ENCODE measurements around the gene INMT.

The INMT gene

DNA sequence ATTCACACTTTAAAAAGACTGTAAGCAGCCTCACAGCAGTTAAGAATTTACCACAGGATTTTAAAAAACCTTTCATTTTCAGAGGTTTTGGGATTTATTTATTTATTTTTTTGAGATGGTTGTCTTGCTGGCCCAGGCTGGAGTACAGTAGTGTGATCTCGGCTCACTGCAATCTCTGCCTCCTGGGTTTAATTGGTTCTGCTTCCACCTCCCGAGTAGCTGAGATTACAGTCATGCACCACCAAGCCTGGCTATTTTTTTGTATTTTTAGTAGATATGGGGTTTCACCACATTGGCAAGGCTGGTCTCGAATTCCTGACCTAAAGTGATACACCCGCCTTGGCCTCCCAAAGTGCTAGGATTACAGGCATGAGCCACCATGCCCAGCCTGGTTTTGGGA is 38.4 kb downstream of the INMT start:
- no peak for DNase-seq

DNA sequence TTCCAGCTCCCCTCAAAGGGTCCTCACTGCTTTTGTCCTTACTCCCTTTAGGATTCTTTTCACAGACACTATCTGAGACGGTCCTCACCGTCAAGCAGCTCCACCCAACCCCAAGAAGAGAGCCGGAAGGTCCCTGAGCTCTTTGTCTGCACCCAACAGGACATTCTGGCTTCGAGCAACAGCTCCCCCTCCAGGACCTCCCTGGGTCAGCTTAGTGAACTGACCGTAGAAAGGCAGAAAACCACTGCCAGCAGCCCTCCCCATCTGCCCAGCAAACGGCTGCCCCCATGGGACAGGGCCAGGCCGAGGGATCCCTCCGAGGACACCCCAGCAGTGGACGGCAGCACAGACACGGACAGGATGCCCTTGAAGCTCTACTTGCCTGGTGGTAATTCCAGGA is 39.2 kb downstream of the INMT start:
- no peak for DNase-seq

DNA sequence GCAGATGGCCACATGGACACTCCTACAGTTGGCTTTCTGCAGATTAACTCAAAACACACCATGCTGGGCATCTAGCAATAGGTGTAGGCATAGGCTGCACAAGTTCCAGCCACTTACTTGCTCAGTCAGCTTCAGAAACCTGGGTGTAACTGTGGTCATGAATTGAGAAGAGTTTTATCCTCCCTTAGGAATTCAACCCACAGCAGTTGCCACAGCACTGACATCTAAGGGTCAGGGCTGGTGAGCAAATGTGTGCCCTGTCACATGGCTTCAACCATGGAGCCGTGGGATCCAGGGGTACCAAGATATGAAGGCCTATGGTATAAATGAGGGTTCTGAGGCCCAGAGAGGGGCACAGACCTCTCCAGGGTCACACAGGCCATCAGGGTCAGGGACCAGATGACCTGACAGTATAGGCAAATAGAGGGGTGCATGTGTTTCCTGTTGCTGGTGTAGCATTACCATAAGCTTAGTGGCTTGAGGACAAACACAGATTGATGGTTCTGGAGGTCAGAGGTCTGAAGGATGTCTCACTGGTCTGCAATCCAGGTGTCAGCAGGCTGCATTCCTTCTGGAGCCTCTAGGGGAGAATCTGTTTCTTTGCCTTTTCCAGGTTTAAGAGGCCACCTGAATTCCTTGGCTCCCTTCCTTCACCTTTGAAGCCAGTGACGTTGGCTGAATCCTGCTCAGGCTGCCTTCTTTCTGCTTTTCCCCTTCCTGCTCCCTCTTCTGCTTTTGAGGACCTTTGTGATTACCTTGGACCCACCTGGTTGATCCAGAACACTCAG is 43.4 kb downstream of the INMT start:
- DNase-seq: no peak

DNA sequence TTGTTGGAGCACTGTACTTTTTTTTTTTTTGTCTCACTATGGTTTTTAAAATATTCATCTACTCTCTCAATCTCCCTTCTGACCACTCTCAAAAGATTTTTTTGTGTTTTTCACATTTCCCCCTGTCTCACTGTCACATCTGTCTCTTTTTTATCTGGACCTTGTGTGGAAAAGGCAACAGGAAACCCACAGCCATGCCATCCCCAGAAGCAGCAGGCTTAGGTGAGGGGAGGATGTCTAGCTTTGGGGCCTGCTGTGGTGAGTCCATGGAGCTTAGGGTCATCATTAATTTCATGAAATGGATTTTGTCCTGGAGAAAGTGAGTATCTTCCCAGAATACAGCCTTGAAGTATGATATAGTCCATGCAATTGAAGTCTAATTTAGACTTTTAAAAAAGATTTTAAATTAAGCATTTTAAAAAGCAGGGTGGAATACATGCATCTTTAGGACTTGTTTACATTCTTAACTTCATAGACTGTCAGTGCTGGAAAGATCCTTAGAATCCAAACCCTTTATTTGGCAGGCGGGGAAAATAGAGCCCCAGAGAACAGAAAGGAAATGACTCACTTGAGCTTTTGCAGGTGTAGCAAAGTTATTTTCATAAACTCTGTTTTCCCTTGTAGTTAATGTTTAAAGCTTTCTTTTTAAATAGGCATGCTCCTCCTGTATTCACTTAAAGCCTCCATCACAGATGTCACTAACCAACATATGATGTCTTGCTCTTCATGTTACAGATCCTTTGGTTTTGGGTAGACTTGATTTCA is 44.4 kb downstream of the INMT start:
- DNase-seq: no peak

DNA sequence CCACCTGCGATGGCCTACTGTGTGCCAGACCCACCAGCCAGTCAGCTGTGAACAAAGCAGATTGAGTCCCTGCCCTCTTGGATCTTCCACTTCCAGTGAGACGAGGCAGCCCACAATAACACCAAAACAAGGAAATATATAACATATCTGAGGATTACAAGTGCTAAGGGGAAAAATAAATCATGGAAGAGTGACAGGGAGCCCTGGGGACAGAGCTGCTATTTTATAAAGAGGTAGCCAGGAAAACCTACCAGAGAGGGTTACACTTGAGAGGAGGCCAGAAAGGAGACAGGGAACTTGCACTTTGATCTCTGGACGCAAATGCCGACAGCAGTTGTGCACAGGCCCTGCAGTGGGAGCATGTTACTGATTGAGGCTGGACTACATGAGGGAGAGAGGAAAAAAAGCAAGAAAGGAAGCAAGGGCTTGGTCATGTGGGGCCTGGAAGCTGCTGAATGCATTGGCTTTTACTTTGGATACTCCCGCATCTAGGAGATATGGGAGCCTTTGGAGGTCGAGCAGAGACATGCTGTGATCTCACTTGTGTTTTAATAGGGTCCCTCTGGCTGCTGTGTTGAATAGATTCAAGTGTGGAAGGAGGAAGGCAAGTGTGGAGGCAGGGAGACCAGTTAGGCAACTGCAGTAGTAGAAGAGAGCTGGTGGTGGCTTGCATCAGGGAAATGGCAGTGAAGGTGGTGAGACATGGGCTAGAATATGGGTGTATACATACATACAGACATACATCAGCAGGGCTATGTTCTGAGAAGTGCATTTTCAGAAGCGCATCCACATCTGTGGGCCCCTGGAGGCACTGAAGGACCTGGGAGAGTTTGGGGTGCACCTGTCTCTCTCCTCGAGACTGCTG is 45.5 kb downstream of the INMT start:
- no peak for DNase-seq

DNA sequence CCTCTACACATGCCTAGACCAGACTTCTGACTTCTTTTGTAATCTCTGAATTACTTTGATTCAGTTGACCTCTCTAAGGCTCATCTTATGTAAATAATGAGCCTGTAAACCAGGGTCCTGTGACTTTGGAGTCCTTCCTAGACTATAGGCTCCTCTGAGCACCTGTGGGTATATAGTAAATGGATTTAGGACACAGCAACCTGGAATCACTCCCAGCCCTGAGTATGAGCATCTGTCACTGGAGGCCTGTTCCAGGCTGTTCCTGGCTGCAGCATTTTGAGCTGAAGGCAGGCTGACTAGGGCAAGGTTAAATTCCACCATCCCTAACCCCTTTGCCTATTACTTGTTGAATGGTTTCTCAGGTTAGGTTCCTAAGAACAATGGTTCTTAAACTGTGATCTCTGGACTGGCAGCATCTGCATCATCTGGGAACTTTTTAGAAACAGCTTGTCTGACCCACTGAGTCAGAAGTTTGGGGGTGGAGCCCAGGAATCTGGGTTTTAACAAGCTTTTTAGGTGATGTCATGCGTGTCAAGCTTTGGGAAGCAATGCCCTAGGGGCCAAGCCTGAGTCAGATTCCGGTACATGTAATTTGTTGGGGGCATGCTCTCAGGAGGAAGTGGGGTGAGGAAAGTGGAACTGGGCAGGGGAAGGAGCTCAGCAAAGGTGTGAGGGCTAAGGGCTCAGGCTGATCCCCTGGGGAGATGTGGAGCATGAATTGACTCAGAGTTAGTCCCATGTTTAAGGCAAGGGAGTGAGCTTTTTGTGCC is 47.5 kb downstream of the INMT start:
- no peak for DNase-seq

DNA sequence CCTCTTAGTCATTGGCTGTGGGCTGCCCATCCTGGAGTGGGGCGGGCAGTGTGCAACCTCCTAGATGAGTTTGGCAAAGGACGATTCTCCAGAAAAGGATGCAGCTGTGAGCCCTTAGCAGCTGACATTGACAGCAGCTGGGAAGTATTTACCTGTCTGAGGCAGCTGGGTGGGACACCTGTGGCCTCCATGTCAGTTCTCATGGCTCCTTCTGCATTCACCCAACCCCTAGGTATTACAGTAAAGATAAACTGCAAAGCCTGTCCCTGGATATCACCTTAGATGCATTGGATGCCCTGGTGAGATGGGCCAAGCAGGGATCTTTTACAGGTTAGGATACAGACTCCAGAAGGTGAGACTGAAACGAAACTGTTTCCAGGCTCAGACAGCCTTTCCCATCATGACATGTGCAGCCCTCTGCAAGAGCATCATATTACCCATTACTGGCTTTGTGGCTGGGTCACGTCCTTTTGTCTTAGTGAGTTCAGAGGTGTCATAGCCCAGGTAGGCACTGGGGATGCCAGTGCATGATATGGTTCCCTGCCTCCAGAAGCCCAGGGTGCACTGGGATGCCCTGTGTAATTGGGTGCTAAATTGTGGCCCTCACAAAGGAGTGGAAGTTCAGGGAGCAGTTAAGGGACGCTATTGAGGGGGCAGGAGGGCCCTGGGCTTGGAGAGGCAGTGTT is 48.2 kb downstream of the INMT start:
- DNase-seq: no peak

DNA sequence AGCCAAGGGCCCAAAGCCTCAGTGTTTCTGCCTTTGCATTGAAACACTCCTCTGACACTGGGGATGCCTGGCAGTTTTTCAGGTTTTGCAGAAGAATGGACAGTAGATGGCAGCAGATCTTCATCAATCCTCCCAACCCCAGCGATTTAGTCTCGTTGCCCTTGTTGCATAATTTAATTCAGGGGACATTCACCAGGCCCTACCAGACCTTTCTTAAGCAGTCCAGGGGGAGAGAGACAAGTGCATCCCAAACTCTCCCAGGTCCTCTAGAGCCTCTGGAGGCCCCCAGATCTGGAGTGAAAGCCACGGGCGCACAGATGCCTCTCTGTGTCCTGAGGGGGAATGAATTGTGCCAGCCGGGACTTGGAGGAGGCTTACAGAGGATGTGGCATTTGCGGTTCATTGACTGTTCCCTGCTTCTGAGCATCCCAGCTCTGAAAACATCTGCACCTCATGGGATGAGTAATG is 48.9 kb downstream of the INMT start:
- peak; percentile 34 for DNase-seq

DNA sequence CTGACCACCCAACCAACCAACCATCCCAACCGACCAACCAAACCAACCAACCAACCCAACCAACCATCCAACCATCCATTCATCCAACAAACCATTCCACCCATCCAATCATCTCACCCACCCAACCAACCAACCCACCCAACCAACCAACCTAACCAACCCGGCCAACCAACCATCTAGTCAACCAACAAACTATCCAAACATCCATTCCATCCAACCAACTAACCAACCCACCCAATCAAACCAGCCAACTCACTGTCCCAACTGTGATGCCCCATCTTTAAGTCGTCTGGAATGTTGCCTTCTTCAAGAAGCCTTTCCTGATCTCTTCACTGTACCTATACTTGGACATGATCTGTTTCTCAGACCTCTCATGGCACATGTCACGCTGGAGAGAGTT is 50.9 kb downstream of the INMT start:
- DNase-seq: no peak

DNA sequence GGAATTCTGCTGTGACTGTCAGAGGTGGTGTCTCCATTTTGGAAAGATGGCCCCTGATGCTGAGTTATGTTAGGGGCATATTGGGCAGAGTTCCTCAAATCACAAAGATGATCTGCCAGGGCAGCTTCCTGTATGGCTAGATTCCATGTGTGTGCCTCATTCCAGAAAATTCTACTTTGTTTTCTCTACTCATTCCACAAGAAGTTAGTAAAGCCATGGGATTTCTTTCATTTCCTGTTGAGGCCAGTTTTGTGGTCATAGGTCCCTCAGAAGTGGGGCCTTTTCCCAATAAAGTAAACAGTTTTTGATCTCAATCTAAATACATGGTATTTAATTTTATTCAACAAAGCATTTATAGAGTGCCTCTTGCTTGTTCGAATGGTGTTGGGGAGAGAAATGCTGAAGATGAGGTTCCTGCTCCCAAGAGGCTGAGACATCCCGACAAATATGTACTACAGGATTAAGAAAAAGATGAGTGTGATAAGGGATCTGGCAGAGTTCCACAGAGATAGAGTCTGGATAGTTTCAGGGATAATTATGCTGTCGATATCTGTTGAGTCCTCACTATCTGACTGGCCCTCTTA is 52.2 kb downstream of the INMT start:
- DNase-seq: no peak

DNA sequence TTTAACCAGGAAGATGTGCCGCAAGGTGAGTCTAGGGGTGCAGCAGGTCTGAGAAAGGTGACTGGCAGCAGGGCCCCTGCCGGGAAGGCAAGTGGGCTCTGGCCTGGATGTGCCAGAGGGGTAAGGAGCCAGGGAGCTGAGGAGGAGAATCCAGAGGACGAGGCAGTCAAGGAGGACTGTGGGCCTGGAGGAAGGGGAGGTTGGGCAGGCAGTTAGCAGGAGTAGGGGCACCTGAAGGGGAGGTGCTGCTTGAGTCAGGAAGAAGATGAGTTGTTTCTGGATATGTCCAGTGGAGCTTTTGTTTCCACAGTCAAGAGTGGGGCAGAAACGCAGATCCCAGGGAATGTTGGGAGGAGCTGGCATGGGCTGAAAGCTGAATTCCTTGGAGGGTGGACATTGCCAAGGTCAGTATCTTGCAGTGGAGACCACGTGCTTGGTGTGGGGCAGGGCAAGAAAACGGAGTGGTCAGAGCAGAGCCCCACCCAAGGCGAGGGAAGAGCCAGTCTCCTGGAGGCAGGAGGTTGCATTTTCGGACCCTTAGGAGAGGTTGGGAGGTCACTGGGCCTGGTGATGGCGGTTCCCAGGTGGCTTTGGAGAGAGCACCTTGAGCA is 53.3 kb downstream of the INMT start:
- no peak for DNase-seq

DNA sequence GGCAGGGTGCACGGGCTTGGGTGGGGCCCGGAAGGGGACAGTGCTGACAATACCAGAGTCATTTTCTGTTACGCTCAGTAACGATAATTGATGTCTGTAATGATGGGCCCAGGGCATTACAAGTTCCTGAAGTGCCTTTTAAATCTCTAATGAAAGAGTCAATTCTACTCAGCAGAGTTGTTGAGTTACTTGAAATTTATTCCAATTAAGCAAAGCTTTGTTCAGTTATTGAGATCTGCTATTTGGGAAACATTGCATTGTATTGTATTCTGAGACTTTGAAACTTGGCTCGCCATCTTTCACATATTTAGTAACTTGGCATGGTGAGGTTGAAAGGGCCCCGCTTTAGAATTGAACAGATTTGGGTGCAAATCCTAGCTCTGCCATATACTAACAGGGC is 54.0 kb downstream of the INMT start:
- DNase-seq: no peak
